HG03159 (cell line): Measurements from ENCODE around the gene HDDC3.
A peak's percentile ranks its signal among the peaks of the same experiment; 100 is the strongest.

Experiments
- ATAC-seq: cut with Tn5 transposase; IDR thresholded peaks from one replicate; pipeline ENCODE4 v1.9.1; 2021; ENCODE audit warnings: mild to moderate bottlenecking, moderate library complexity; ENCODE audit not compliant: unreplicated experiment

HDDC3 gene

GRCh38 chr15:90953947-90954711 lies 21.8 kb upstream of the HDDC3 start:
- ATAC-seq = no peak

DNA sequence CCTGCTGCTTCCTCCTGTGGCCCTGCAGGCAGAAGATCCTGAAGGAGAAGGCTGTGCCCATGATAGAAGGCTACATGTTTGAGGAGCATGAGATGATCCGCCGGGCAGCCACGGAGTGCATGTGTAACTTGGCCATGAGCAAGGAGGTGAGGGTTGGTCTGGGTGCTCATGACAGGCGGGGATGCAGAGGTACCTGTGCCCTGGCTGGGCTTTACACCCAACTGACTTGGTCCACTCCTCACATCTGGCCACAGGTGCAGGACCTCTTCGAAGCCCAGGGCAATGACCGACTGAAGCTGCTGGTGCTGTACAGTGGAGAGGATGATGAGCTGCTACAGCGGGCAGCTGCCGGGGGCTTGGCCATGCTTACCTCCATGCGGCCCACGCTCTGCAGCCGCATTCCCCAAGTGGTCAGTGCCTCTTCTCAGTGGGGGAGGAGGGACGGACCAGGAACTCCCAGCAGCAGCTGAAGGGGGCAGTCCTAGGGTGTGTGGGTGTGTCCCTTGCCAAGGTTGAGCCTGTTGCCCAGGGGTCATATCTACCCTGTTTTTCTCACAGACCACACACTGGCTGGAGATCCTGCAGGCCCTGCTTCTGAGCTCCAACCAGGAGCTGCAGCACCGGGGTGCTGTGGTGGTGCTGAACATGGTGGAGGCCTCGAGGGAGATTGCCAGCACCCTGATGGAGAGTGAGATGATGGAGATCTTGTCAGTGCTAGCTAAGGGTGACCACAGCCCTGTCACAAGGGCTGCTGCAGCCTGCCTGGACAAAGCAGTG lies 20.7 kb upstream of the HDDC3 start:
- no peak for ATAC-seq

- ATAC-seq = no peak
Measured at GRCh38 chr15:90950676-90951075, 18.3 kb upstream of the HDDC3 start.

DNA sequence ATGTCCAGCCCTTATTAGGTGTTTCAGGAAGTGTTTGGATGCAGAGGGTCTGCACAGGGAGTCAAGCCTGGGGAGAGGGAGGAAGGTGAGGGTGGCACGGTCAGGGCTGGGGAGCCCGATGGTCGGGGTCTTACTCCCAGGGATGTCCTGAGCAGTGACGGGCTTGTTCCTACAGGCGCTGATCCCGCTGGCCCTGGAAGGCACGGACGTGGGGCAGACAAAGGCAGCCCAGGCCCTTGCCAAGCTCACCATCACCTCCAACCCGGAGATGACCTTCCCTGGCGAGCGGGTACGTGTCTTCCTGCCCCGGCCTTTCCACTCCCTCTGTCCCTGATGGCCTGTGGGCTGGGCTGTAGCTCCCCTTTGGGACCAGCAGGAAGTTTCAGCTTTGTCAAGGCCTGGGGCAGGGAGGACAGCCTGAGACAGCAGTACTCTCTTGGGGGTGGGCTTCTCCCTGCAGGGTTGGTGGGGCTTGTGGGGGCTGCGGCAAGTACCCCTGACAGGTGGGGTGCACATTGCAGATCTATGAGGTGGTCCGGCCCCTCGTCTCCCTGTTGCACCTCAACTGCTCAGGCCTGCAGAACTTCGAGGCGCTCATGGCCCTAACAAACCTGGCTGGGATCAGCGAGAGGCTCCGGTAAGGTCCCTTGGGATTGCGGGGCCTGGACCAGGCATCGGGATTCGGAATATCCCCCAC lies 17.8 kb upstream of the HDDC3 start:
- no peak for ATAC-seq

DNA sequence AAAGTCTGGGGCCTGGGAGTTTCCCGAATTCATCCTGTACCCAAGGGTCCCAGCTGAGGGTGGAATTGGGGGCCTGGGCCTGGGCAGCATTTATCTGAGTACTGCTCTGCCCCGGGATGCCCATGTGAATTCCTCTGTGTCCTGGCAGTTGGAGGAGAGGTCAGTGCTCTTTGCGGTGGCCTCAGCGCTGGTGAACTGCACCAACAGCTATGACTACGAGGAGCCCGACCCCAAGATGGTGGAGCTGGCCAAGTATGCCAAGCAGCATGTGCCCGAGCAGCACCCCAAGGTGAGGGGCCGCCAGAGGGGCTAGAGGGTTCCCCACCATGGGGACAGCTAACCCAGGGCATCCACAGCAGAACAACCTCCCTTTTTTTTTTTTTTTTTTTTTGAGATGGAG lies 16.2 kb upstream of the HDDC3 start:
- no peak for ATAC-seq

GRCh38 chr15:90947577-90948357 lies 15.4 kb upstream of the HDDC3 start:
- no peak for ATAC-seq

- no peak for ATAC-seq
Measured at GRCh38 chr15:90946941-90947576, 14.7 kb upstream of the HDDC3 start.

GRCh38 chr15:90946538-90946937 lies 14.2 kb upstream of the HDDC3 start:
- ATAC-seq = no peak

DNA sequence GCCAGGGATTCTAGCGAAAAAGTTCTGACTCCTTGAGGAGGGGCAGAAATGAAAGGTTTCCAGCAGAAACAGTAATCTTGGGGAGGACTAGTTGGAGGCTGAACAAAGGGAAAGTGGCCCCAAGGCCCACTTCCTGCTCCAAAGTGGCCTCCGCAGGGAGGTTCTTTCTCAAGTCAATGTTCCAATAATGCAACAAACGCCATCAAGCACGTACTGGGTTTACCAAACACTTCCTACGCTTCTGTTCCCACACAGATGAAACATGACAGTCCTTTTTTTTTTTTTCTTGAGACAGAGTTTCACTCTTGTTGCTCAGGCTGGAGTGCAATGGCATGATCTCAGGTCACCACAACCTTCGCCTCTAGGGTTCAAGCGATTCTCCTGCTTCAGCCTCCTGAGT lies 12.7 kb upstream of the HDDC3 start:
- no peak for ATAC-seq

DNA sequence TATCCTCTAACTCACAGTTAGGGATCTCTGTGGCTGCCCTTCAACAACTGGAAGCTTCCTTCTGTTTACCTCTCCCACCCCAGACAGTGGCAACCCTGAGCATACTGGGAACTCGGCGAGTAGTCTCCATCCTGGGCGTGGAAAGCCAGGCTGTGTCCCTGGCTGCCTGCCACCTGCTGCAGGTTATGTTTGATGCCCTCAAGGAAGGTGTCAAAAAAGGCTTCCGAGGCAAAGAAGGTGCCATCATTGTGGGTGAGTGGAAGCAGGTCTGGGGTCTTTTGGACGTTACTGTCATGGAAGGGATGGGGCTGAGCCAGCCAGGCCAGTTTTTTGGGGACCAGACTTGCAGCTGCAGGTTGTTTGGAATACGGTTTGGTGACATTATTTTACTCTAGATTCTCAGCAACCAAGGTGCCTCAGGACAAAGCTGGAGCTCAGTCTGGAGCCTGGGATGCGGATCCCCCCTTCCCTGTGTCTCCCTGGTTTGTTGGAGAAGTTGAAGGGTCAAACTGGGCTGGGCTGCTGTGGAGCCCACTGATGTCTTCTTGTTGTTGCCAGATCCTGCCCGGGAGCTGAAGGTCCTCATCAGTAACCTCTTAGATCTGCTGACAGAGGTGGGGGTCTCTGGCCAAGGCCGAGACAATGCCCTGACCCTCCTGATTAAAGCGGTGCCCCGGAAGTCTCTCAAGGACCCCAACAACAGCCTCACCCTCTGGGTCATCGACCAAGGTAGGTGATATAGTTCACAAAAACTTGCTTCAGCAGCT lies 10.2 kb upstream of the HDDC3 start:
- no peak for ATAC-seq

- no peak for ATAC-seq
Measured at GRCh38 chr15:90941038-90941437, 8.7 kb upstream of the HDDC3 start.

DNA sequence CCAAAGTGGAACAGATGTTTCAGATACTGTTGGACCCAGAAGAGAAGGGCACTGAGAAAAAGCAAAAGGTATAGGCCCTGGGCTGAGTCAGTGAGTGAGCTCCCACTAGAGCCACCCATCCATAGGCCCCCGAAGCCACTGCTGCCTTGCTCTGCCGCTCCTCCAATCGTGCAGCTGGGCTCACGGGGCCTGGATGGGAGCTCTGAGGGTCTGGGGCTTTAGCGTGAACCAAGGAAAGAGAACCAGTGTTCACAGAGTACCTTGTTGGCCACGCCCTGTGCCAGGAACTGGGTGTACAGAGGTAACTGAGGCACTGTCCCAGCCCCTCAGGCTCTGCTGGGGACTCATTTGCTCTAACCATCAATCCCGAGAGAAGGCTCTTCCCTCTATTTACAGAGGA lies 7.4 kb upstream of the HDDC3 start:
- ATAC-seq = no peak

- no peak for ATAC-seq
Measured at GRCh38 chr15:90938261-90938660, 5.9 kb upstream of the HDDC3 start.

DNA sequence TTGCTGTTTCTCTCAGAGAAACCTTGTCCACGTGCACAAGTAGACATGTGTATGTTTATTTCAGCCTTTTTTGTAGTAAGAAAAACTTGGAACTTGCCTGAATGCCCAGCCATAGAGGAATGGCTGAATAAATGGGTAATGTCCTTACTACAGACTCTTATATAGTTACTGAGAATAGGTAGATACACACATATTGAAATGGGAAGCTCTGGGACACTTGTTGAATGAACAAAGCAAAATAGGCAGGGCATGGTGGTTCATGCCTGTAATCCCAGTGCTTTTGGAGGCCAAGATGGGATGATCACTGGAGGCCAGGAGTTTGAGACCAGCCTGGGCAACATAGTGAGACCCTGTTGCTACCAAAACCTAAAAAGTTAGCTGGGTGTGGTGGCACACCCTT lies 4.5 kb upstream of the HDDC3 start:
- no peak for ATAC-seq

- peak; percentile 58 for ATAC-seq
Measured at GRCh38 chr15:90934949-90935751, 2.8 kb upstream of the HDDC3 start, which contains the start of gene UNC45A. Gene UNC45A, plus strand, starts transcription at chr15:90935285. Its CDS starts 40 bp downstream, at chr15:90935325.

- ATAC-seq = peak; percentile 33
Measured at GRCh38 chr15:90934256-90934948, 2.1 kb upstream of the HDDC3 start.

DNA sequence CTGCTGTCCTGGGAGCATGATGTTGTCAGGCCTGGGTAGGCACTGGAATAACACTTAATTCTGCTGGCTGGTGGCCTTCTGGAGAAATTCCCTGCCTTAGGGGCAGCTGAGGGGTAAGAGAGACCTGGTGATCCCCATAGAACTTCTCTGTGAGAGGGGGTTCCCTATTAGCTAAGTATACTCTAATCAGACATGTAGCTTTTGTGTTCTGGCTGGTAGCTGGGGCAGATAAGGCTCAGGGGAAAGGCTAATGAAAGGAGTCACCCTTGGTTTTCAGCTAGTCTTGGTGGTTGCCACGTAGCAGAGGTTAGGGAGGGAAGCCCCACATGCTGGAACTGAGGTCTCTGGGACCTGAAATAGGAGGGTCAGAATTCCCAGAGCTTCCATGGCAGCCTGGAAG lies 952 bp upstream of the HDDC3 start:
- ATAC-seq = no peak

DNA sequence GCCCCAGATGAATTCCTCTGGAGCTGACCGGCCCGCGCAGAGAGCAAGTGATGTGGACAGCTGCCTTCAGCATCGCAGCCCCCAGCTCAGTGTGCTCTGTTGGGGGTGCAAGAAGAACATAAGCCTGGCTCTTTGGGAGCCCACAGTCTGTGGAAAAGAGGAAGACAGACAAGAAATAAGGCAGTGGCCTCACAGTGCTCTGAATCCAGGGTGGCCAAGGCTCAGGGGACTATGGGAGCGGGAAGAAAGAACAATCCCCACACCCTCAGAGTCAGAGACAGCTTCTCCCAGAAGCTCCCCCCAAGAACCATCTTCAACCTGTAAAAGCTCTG lies 277 bp upstream of the HDDC3 start:
- no peak for ATAC-seq

- ATAC-seq = no peak
Measured at GRCh38 chr15:90931575-90931827, 848 bp downstream of the HDDC3 start.
